ENCODE measurements around the gene GPR61. TPM values are rescaled to one million over a fixed set of nuclear protein-coding genes. Genes with fewer than 3 reads are reported as not detected.

GPR61 gene
- total and polyA plus RNA-seq, 2 experiments from 2014 or later = 1.9 to 3.3 TPM

Other genes with a start within 250 kb of the GPR61 start
- gene MYBPHL, start 232.9 kb upstream of the GPR61 start, total RNA-seq = not detected in 2 replicates
- 0.57 TPM in 1 of 2 replicates, not detected in the other for gene MYBPHL, start 232.9 kb upstream of the GPR61 start, polyA plus RNA-seq
- gene SORT1, start 142.0 kb upstream of the GPR61 start, total RNA-seq = 25.0 and 25.9 TPM in 2 replicates
- 27.6 and 35.8 TPM in 2 replicates for gene SORT1, start 142.0 kb upstream of the GPR61 start, polyA plus RNA-seq
- 23.9 and 24.8 TPM in 2 replicates for gene PSMA5, start 113.4 kb upstream of the GPR61 start, total RNA-seq
- gene PSMA5, start 113.4 kb upstream of the GPR61 start, polyA plus RNA-seq = 96.6 and 103 TPM in 2 replicates
- gene SYPL2, start 73.3 kb upstream of the GPR61 start, total RNA-seq = 10.7 and 17.8 TPM in 2 replicates
- 17.0 and 27.3 TPM in 2 replicates for gene SYPL2, start 73.3 kb upstream of the GPR61 start, polyA plus RNA-seq
- 14.7 and 17.8 TPM in 2 replicates for gene ATXN7L2, start 56.0 kb upstream of the GPR61 start, total RNA-seq
- 7.0 and 11.9 TPM in 2 replicates for gene ATXN7L2, start 56.0 kb upstream of the GPR61 start, polyA plus RNA-seq
- gene CYB561D1, start 45.8 kb upstream of the GPR61 start, total RNA-seq = 5.3 and 7.2 TPM in 2 replicates
- gene CYB561D1, start 45.8 kb upstream of the GPR61 start, polyA plus RNA-seq = 5.5 and 6.6 TPM in 2 replicates
- 10.5 and 11.2 TPM in 2 replicates for gene AMIGO1, start 30.1 kb upstream of the GPR61 start, total RNA-seq
- 7.7 and 10.1 TPM in 2 replicates for gene AMIGO1, start 30.1 kb upstream of the GPR61 start, polyA plus RNA-seq
- 4.7 and 5.0 TPM in 2 replicates for gene GNAI3, start 8.7 kb downstream of the GPR61 start, total RNA-seq
- 7.9 and 9.3 TPM in 2 replicates for gene GNAI3, start 8.7 kb downstream of the GPR61 start, polyA plus RNA-seq
- gene GNAT2, start 79.7 kb downstream of the GPR61 start, total RNA-seq = not detected in 2 replicates
- gene GNAT2, start 79.7 kb downstream of the GPR61 start, polyA plus RNA-seq = 0.22 TPM in 1 of 2 replicates, not detected in the other
- 72.8 and 116 TPM in 2 replicates for gene AMPD2, start 80.0 kb downstream of the GPR61 start, total RNA-seq
- gene AMPD2, start 80.0 kb downstream of the GPR61 start, polyA plus RNA-seq = 47.9 and 53.2 TPM in 2 replicates
- gene GSTM4, start 116.2 kb downstream of the GPR61 start, total RNA-seq = 53.5 and 65.3 TPM in 2 replicates
- 134 and 136 TPM in 2 replicates for gene GSTM4, start 116.2 kb downstream of the GPR61 start, polyA plus RNA-seq
- gene GSTM2, start 128.2 kb downstream of the GPR61 start, total RNA-seq = 55.2 and 78.5 TPM in 2 replicates
- gene GSTM2, start 128.2 kb downstream of the GPR61 start, polyA plus RNA-seq = 117 and 164 TPM in 2 replicates
- gene GSTM1, start 147.9 kb downstream of the GPR61 start, total RNA-seq = 5.5 and 14.1 TPM in 2 replicates
- 10.7 and 33.1 TPM in 2 replicates for gene GSTM1, start 147.9 kb downstream of the GPR61 start, polyA plus RNA-seq
- 0.21 TPM in 1 of 2 replicates, not detected in the other for gene GSTM5, start 172.4 kb downstream of the GPR61 start, total RNA-seq
- not detected in 2 replicates for gene GSTM5, start 172.4 kb downstream of the GPR61 start, polyA plus RNA-seq
- 46.9 and 65.8 TPM in 2 replicates for gene GSTM3, start 201.2 kb downstream of the GPR61 start, total RNA-seq
- gene GSTM3, start 201.2 kb downstream of the GPR61 start, polyA plus RNA-seq = 139 and 167 TPM in 2 replicates
- not detected in 2 replicates for gene EPS8L3, start 224.1 kb downstream of the GPR61 start, total RNA-seq
- 0.28 TPM in 1 of 2 replicates, not detected in the other for gene EPS8L3, start 224.1 kb downstream of the GPR61 start, polyA plus RNA-seq